NCI-H2196 (cell line): Measurements from ENCODE around the gene MX1.
A peak's percentile ranks its signal among the peaks of the same experiment; 100 is the strongest.

Source experiments
- DNase-seq: peaks from one replicate; lab custom pipeline; 2025; ENCODE audit not compliant: unreplicated experiment; lab: John Stamatoyannopoulos, UW

MX1 gene

GRCh38 chr21:41489329-41489728 lies 63.3 kb downstream of the MX1 start:
- no peak for DNase-seq

DNA sequence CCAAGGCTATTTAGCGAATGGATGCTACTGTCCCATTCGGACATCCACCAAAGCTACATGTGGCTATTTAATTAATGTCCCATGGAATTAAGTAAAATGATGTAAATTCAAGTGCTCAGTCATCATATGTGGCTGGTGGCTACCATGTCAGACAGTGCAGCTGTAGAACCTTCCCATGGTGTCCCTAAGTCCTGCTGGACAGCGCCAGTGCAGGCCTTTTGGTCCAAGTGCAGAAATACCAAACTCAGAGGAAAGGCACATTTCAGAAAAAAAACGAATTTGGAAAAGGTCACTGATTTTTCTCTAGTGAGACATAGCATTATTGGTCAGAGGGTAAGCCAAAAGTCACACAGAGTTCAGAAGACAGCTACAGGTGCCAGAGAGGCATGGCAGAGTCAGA lies 64.3 kb downstream of the MX1 start:
- DNase-seq: no peak

DNA sequence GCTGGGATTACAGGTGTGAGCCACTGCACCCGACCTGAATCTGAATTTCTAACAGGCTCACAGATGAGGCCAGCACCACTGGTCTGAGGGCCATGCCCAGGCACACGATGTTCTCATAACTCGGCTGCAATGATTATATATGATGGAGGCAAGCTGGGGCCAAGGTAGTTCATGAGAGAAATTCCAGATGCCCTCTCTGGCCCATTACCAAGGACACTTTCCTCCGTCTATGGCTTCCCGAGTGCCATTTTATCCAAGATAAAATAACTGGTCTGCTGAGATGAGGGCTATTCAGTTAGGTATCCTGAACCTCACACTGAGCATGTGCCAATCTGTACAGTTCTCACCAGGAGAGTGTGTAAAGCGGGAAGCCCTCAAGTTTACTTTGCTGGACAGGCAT lies 65.4 kb downstream of the MX1 start:
- DNase-seq: no peak

DNA sequence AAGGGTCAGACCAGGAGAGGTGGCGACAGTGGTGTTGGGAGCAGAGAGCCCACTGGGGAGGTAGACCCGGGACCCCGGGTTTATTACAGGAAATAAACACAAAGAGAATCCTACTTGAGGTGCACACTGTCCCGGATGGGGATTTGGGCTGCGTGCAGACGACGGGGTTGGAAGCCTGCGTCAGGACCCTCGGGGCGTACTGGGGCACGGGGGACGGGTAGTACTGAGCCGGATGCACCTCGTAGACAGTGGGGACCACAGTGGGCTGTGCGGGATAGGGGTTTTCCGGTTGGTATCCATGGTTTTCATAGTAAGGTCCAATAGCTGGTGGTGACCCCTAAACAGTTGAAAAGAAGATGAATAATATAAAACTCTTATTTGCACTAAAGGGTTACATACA lies 68.2 kb downstream of the MX1 start:
- DNase-seq: no peak

- no peak for DNase-seq
These were observed 71.0 kb downstream of the MX1 start for GRCh38 chr21:41497008-41497407.

DNA sequence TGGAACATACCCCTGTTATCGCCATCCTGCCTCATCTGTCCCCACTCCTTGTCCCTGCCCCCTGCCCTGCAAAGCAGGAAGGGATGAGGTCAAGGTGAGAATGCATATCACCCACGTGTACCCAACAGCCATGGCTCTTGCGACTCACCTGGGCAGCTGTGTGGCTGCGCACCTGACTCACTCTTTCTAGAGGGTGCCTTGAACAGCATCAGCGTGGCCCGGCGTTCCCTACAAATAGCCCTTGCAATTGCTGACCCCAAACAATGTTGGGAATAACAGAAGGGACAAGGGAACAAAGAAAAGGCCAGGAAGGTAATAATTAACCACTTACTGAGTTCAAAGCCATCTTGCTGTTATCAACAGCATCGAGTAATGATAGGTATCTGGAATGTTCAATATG lies 71.7 kb downstream of the MX1 start:
- no peak for DNase-seq

GRCh38 chr21:41499920-41500319 lies 73.9 kb downstream of the MX1 start:
- DNase-seq: no peak

- DNase-seq: no peak
These were observed 74.3 kb downstream of the MX1 start for GRCh38 chr21:41500363-41500762.

- peak; percentile 62 for DNase-seq
These were observed 74.9 kb downstream of the MX1 start for GRCh38 chr21:41500931-41501381.

DNA sequence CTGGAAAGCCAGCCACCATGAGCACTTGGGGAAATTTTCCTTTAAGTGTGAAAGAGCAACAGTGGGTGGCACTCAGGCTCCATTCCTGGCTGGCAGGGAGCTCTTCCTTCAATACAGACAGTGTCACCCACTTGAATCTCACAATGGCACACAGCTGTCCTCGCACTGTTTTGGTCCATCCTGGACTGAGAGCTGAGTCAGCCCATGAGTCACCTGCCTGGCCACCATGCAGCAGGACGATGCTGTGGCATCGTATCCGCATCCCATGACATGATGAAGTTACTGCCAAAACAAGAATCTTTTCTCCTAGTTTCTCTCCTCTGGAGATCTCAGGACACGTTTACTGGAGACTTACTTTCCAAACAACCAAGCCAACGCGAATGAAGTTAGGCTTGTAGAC lies 75.9 kb downstream of the MX1 start:
- peak; percentile 44 for DNase-seq

GRCh38 chr21:41503331-41503730 lies 77.3 kb downstream of the MX1 start:
- no peak for DNase-seq

- no peak for DNase-seq
These were observed 78.0 kb downstream of the MX1 start for GRCh38 chr21:41504030-41504429.

GRCh38 chr21:41506005-41506594 lies 80.1 kb downstream of the MX1 start:
- DNase-seq: no peak

DNA sequence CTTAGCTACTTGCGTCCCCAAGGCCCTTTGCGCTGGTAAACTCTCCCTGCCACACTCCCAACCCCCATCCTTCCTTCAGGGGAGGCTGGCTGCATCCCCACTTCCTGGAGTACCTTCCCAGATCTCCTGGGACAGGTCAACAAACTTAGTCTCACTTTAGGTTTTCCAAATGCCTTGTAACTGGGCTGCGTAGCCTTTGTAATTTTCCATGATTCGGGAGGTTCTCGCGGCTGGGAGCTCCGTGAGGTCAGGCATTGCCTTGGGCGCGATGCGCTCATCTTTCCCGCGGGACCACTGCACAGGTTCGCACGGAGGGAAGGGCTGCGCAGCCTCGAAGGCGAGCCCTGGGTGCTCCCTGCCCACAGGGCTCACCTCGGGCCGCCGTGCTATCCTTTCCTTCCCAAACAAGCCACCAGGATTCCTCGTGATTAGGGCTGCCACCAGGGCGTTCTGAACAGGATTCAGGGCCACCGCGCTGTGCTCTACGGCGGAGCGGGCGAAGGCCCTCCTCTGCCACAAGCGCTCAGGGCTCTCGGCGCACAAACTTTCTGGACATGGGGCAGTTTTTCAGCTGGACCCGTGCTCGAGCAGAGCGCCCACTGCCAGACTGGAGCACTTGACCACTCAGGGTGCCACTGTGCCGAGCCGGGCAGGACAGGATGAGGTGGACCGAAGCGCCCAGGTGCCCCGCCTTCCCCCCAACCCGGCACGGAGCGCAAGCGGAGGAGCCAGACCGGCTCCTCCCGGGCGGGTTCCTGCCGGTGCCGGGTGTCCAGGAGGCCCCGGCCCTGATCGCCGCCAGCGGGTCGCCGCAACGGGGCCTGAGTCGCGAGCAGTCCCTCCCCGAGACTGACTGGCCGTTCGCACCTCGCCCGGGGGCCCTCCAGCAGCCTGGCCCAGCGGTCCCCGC lies 80.8 kb downstream of the MX1 start:
- DNase-seq: no peak

GRCh38 chr21:41507521-41508414 lies 81.7 kb downstream of the MX1 start, which contains the start of gene TMPRSS2:
TMPRSS2 (minus strand) TSS chr21:41508158; CDS start chr21:41498133, 10,025 bp downstream.
- peak; percentile 35 for DNase-seq

GRCh38 chr21:41508415-41509144 lies 82.5 kb downstream of the MX1 start:
- no peak for DNase-seq
